ENCODE results near the gene ZFPM1. TPM values are rescaled to one million over a fixed set of nuclear protein-coding genes. Genes with fewer than 3 reads are reported as not detected.

ZFPM1 gene
- total RNA-seq, 3 donors from 2014 or later (not counting 1 experiment from before 2014, with no cell fraction given), result 56.3 to 71.0 (median 64.6) TPM

DNA sequence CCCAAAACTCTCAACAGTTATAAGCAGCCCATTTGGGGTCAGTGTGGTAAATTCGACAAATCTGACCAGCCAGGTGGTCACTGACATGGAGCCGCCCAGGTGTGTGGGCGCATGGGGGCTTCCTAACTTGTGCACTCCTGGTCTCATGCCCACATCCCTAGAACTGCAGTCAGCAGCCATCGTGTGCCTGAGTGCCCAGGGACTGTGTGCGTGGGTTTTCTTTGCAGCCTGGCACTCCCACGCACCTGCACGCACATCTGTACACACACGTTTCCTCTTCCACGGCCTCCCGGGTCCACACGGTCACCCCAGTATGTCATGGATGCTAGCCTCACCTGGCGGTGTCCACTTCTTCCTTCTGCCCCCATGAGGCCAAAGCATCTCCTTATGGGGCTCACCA, 78.3 kb downstream of the ZFPM1 start:
- DNase-seq (no peak), ATAC-seq (no peak)
- Histone ChIP-seq H3K27ac (ENCODE audit: low read length) (no peak overlapping the region), H3K36me3 (ENCODE audit: control insufficient read depth, insufficient read depth, low read length) (peaks cover 47% of the 10 kb centered on the region), H3K9me3 (ENCODE audit: control insufficient read depth, insufficient read depth, low read length) (no peaks in the 10 kb centered on the region), H3K4me3 (ENCODE audit: low read length) (no peak overlapping the region), H3K4me1 (ENCODE audit: control insufficient read depth, insufficient read depth, low read length) (peaks cover 57% of the 10 kb centered on the region), H3K27me3 (ENCODE audit: control insufficient read depth, insufficient read depth, low read length) (no peaks in the 10 kb centered on the region)
- Mint-ChIP-seq H3K27ac (peak overlapping the region in 1 of 2 donors; percentile 31), H3K4me3 (no peak overlapping the region), H3K4me1 (peaks cover 0 to 37% of the 10 kb centered on the region in 2 donors), H3K9me3 (no peaks in the 10 kb centered on the region), H3K36me3 (no peaks in the 10 kb centered on the region), H3K27me3 (ENCODE audit: low read depth in 2 of 2) (no peaks in the 10 kb centered on the region)
- intact Hi-C loops (cut with micrococcal nuclease), result no loop called here
- 86% methylated on average over 12 of the region's 12 CpGs for whole genome bisulfite sequencing (ENCODE audit: insufficient coverage)
- no peak for TF ChIP-seq CTCF (IDR thresholded peaks at IDR 0.05)

GRCh38 chr16:88531931-88532433, 78.9 kb downstream of the ZFPM1 start:
- no peaks in the 10 kb centered on the region for H3K9me3 ChIP-seq (ENCODE audit: control insufficient read depth, insufficient read depth, low read length)
- H3K27ac Mint-ChIP-seq, result peak overlapping the region in 1 of 2 donors; percentile 31

DNA sequence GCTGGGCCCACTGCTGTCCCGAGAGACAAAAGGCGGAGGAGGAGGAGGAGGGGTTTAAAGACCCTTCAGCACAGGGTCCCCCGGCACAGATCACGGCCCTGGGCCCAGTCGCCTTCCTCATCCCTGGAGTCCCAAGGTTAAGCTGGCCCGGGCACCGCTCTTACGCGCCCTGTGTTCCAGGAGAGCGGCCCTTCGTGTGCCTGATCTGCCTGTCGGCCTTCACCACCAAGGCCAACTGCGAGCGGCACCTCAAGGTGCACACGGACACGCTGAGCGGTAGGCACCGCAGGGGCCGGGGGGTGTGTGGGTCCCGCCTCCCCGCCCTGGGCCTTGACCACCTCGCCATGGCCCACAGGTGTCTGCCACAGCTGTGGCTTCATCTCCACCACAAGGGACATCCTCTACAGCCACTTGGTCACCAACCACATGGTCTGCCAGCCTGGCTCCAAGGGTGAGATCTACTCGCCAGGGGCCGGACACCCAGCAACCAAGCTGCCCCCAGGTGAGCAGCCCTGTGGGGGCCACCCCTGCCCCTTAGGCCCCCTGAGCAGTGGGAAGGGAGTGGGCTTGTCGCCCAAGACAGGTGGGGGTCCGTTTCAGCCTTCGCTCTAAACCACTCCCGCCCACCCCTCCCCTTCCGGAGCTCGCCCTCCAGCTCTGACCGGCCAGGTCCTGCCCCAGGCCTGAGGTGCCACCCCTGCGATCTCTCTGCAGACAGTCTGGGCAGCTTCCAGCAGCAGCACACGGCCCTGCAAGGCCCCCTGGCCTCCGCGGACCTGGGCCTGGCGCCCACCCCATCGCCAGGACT, 79.6 kb downstream of the ZFPM1 start:
- Mint-ChIP-seq H3K27me3 (ENCODE audit: low read depth in 2 of 2) (no peaks in the 10 kb centered on the region), H3K4me3 (no peak overlapping the region), H3K9me3 (no peaks in the 10 kb centered on the region), H3K4me1 (peaks cover 0 to 41% of the 10 kb centered on the region in 2 donors), H3K27ac (no peak overlapping the region), H3K36me3 (no peaks in the 10 kb centered on the region)
- Histone ChIP-seq H3K9me3 (ENCODE audit: control insufficient read depth, insufficient read depth, low read length) (no peaks in the 10 kb centered on the region), H3K4me3 (ENCODE audit: low read length) (no peak overlapping the region), H3K27ac (ENCODE audit: low read length) (no peak overlapping the region), H3K27me3 (ENCODE audit: control insufficient read depth, insufficient read depth, low read length) (no peaks in the 10 kb centered on the region), H3K36me3 (ENCODE audit: control insufficient read depth, insufficient read depth, low read length) (peaks cover 48% of the 10 kb centered on the region), H3K4me1 (ENCODE audit: control insufficient read depth, insufficient read depth, low read length) (peaks cover 45% of the 10 kb centered on the region)
- DNase-seq, result no peak
- no peak for ATAC-seq
- 78% methylated on average over 37 of the region's 37 CpGs for WGBS (ENCODE audit: insufficient coverage)
- no peak for TF ChIP-seq CTCF (IDR thresholded peaks at IDR 0.05)
- intact Hi-C loops (cut with micrococcal nuclease), result no loop called here

More at GRCh38 chr16:88531931-88532433, 78.9 kb downstream of the ZFPM1 start:
- ATAC-seq (no peak), DNase-seq (no peak)
- Mint-ChIP-seq H3K27me3 (ENCODE audit: low read depth in 2 of 2) (no peaks in the 10 kb centered on the region), H3K36me3 (no peaks in the 10 kb centered on the region), H3K9me3 (no peaks in the 10 kb centered on the region), H3K4me3 (no peak overlapping the region), H3K4me1 (peaks cover 0 to 36% of the 10 kb centered on the region in 2 donors)
- H3K27me3 ChIP-seq (ENCODE audit: control insufficient read depth, insufficient read depth, low read length), result no peaks in the 10 kb centered on the region
- WGBS (ENCODE audit: insufficient coverage), result 94% methylated on average over 34 of the region's 34 CpGs
- no peak overlapping the region for H3K4me3 ChIP-seq (ENCODE audit: low read length)
- intact Hi-C loops (cut with micrococcal nuclease), result no loop called here
- peaks cover 52% of the 10 kb centered on the region for H3K4me1 ChIP-seq (ENCODE audit: control insufficient read depth, insufficient read depth, low read length)
- peaks cover 47% of the 10 kb centered on the region for H3K36me3 ChIP-seq (ENCODE audit: control insufficient read depth, insufficient read depth, low read length)
- H3K27ac ChIP-seq (ENCODE audit: low read length), result no peak overlapping the region
- no peak for TF ChIP-seq CTCF (IDR thresholded peaks at IDR 0.05)

All from natural killer cell (primary cell).